Pancreas (tissue), 10 donors: Measurements from ENCODE around the gene C9orf50. TPM values are rescaled to one million over a fixed set of nuclear protein-coding genes. Genes with fewer than 3 reads are reported as not detected.
A peak's percentile ranks its signal among the peaks of the same experiment; 100 is the strongest.

ENCODE experiments used
- ATAC-seq, 4 donors: fragments of 200-7000 bp; cut with Tn5 transposase; one replicate each; pipeline versions ENCODE4 v1.8.0 to v1.9.1; 2020; ENCODE audit warnings: mild to moderate bottlenecking in 4 of 4, moderate library complexity in 4 of 4
- DNase-seq, 6 donors: peaks; one replicate each; pipeline ENCODE4 v3.0.0-alpha.2; 2020
- FAIRE-seq: peaks from 2 replicates; lab custom pipeline; 2012; peaks lifted over from hg19 to GRCh38; lab: Jason Lieb, UNC
- H3K27ac ChIP-seq, 4 donors: fragments of 200-600 bp; sonication (generic); 1 replicate in 3 of 4; 2 replicates in 1 of 4; pipeline versions ENCODE4 v1.5.0 to v1.8.0; 2020
- H3K27me3 ChIP-seq, 4 donors: fragments of 200-600 bp; one replicate each; pipeline ENCODE4 v1.8.0; 2021
- H3K36me3 ChIP-seq, 3 donors: fragments of 200-600 bp; sonication (generic) in 1 of 3; one replicate each; pipeline versions ENCODE4 v1.5.0 to v1.8.0; 2020 to 2021
- H3K4me1 ChIP-seq, 3 donors: fragments of 200-600 bp; one replicate each; pipeline ENCODE4 v1.8.0; 2021
- H3K4me3 ChIP-seq, 4 donors: fragments of 200-600 bp; sonication (generic) in 2 of 4; one replicate each; pipeline versions ENCODE4 v1.5.0 to v1.8.0; 2020 to 2021
- H3K9me3 ChIP-seq, 4 donors: fragments of 200-600 bp; one replicate each; pipeline ENCODE4 v1.8.0; 2021
- CTCF ChIP-seq, 4 donors: fragments of 200-600 bp; sonication (generic) in 3 of 4; IDR thresholded peaks; one replicate each; pipeline versions ENCODE4 v1.5.0 to v1.8.0; 2021; ENCODE audit warnings: antibody characterized with exemption in 4 of 4
- WGBS, 2 donors: extraction: QIAGEN DNeasy Blood & Tissue Kit; methylation state at CpG; one replicate each; pipeline ENCODE4 v1.1.7; 2013; 5-methylcytosine and 5-hydroxymethylcytosine counted together
- intact Hi-C, 3 donors: fragments of 100-400 bp; cut with DNase I; formaldehyde crosslinking; loops; one replicate each; pipeline versions ENCODE4 v1.11.1 to v1.14.2; 2022
- polyA plus RNA-seq, 2 donors: library from polyadenylated mRNA; stranded (reverse); fragments of 200-250 nt; gene quantifications; one replicate each; pipeline ENCODE4 v1.2.3, GENCODE V29; 2013
- total RNA-seq, 6 donors: library from RNA; stranded (reverse); fragmentation: NEBNext Ultra II Directional in 4 of 6; extraction: Animal tissue kit (Norgen Biotek cat#: 25700) in 4 of 6; gene quantifications; one replicate each; pipeline versions ENCODE4 v1.2.1 to v1.2.4, GENCODE V29; 2021 to 2023
- donor health status: healthy with polysubstance abuse.
- donor health status: DM: no; HTN: no; CAD: no; lungs with moderate emphysema.
- donor health status: DM: no; HTN: no; CAD: no.
- donor health status: control.
- donor health status: control.
- donor health status: Bipolar disorder and iron deficiency.
- donor health status: DM: yes; HTN: yes; CAD: no.
- donor health status: DM: no; HTN: no; CAD: no.
- donor health status: DM: no; HTN: no; CAD: no.
- donor health status: DM: yes; HTN: yes; CAD: no.

Gene C9orf50
- total and polyA plus RNA-seq, 8 donors = not detected

DNA sequence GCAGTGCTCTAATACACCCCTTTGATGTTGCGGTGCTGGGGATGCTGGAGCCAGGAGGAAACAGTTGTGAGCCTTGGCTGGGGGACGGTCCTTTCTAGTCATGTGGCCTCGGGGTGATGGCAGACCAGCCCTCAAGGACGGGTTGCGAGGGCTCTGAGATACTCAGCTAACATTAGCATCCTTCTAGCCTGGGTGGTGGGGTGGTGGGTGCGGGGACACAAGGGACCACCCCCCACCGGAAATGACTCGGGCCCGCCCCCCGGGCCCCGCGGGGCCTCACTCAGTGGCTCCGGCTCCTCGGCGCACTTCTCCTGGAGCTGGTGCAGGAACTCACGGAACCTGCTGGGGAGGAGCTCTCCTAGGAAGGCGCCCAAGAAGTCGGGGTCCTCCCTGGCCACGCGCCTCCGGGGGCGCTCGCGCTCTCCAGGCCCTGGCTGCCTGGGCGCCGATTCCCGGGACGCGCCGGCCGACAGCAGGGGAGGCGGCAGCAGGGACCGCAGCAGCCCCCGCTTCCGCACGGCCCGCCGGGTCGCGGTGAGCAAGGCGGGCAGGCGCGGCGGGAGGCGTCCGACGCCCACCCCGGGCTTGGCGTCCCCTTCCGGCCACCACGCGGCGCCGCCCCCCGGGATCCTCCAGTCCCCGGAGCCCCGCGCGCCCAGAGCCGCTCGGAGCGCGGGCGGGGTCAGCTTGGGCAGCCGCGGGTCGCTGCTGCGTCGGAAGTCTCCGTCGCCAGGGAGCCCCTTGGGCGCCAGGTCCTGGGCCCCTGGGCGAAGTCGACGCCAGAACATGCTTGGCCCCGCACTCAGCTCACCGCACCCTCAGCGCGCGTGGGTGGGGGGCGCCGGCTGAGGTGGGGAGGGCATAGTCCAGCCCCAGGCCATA, 873 bp downstream of the C9orf50 start:
- no peak for TF ChIP-seq CTCF (IDR thresholded peaks at IDR 0.05)

GRCh38 chr9:129617167-129617566, 3.7 kb downstream of the C9orf50 start:
- no peak for DNase-seq
- Histone ChIP-seq H3K27me3 (no peaks in the 10 kb centered on the region), H3K9me3 (no peaks in the 10 kb centered on the region), H3K27ac (no peak overlapping the region), H3K36me3 (no peaks in the 10 kb centered on the region), H3K4me3 (no peak overlapping the region), H3K4me1 (peaks cover 0 to 4% (median 0%) of the 10 kb centered on the region in 3 donors)
- TF ChIP-seq CTCF (IDR thresholded peaks at IDR 0.05) = no peak
- no peak for FAIRE-seq
- intact Hi-C loops = loop anchor here in 2 of 3 donors (10.0 kb wide), 2 partner anchors 442 to 482 kb away; partner anchors contain the start of gene IER5L (in 1 of the 2)
- WGBS, 2 donors = 2 to 6% methylated on average over 1 of the region's 1 CpG
- peak in 1 of 4 donors; percentile 22 for ATAC-seq

More for the DNA sequence above, 873 bp downstream of the C9orf50 start:
- 1% methylated on average over 63 to 82 of the region's 82 CpGs for WGBS, 2 donors
- Histone ChIP-seq H3K36me3 (no peaks in the 10 kb centered on the region), H3K27ac (no peak overlapping the region), H3K4me3 (peak overlapping the region; percentile 24 to 57 (median 35)), H3K27me3 (no peaks in the 10 kb centered on the region), H3K9me3 (no peaks in the 10 kb centered on the region), H3K4me1 (peaks cover 0 to 4% (median 0%) of the 10 kb centered on the region in 3 donors)
- ATAC-seq = peak; percentile 31 to 46 (median 39)
- intact Hi-C loops = loop anchor here in 2 of 3 donors (10.0 kb wide), 2 partner anchors 445 to 485 kb away; partner anchors contain the start of gene IER5L (in 1 of the 2)
- peak in 1 of 6 donors; percentile 37 for DNase-seq
- no peak for FAIRE-seq

DNA sequence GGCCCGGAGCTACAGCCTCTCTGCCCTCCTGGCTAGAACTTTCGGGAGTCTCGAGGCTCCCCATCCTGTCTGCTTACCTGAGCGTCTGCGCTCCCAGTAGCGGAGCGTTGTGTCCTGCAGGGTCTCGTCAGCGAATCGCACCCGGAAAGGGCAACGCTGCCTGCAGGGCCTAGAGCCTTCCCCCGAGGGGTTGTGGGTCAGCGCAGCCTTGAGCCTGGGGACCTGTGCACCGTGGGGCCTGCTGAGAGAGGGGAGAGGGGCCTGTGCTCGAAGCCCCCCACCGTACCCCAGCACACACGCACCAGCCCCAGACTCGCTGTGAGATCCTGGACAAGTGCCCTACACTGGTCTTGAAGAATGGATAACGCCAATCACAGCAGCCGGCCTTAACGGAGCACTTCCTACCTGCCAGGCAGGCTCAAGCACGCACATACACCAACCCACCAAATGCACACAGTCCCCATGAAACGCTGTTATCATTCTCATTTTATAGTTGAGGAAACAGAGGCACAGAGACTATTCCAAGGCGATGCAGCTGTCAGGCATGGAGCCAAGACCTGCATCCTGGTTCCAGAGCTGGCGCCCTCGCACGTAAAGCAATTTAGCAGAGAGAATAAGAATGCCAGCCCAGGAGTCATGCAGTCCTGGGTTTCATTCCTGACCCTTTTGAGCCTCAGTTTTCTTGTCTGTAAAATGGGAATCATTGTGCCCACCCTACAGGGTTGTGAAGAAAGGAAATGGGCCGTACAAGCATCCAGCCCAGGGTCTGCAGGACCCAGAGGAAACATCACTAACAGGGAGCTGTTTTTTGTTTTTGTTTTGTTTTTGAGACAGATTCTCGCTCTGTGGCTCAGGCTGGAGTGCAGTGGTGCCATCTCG, 5.3 kb downstream of the C9orf50 start:
- no peak for DNase-seq

GRCh38 chr9:129614932-129615331, 6.0 kb downstream of the C9orf50 start:
- intact Hi-C loops = loop anchor here (5.0 to 10.0 kb wide), 3 partner anchors 440 to 480 kb away; partner anchors contain the start of gene IER5L (in 1 of the 3)
- Histone ChIP-seq H3K9me3 (no peaks in the 10 kb centered on the region), H3K36me3 (no peaks in the 10 kb centered on the region), H3K4me1 (peaks cover 0 to 5% (median 4%) of the 10 kb centered on the region in 3 donors), H3K27me3 (no peaks in the 10 kb centered on the region), H3K4me3 (no peak overlapping the region), H3K27ac (no peak overlapping the region)
- no peak for DNase-seq
- no peak for ATAC-seq
- no peak for FAIRE-seq
- no peak for TF ChIP-seq CTCF (IDR thresholded peaks at IDR 0.05)
- WGBS, 2 donors = 80 to 83% methylated on average over 10 of the region's 10 CpGs

More for the DNA sequence above, 5.3 kb downstream of the C9orf50 start:
- WGBS, 2 donors = 73 to 78% methylated on average over 31 of the region's 31 CpGs
- Histone ChIP-seq H3K27me3 (no peaks in the 10 kb centered on the region), H3K9me3 (no peaks in the 10 kb centered on the region), H3K36me3 (no peaks in the 10 kb centered on the region), H3K4me1 (peaks cover 0 to 7% (median 4%) of the 10 kb centered on the region in 3 donors), H3K4me3 (no peak overlapping the region), H3K27ac (no peak overlapping the region)
- intact Hi-C loops = loop anchor here in 2 of 3 donors (10.0 kb wide), 2 partner anchors 441 to 481 kb away; partner anchors contain the start of gene IER5L (in 1 of the 2)
- no peak for FAIRE-seq
- TF ChIP-seq CTCF (IDR thresholded peaks at IDR 0.05) = no peak
- ATAC-seq = no peak
